Measurements from ENCODE around the gene FXYD5.

FXYD5 gene

DNA sequence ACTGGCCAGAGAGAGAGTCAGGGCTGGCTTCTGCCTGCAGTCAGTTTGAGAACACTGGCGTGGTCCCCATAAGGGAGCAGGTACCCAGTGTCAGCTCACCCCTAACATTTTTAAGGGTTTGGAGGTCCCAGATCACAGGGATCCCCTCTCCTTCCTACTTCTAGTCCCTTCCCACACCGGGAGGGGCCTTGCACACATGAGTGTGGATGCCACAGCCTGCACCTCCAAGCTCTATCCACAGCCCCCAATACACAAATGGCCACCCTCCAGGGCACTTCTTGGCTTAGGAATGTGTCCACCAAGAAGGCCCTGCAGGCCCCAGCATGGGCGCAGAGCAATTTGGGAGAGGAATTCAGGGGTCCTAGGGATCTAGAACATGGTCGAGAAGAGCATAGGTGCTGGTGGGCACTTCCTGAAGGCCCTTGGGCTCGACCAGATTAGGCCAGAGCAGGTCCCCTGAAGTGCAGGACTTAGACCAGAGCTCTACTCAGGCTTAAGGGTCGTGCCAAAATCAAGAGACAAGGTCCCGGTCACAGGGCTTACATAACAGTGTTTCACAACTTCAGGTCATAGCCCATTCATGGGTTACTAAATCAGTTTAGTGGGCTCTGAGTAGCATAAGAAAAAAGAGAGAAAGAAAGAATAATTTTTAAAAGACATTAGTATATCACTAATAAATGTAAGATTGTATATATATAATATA lies 16.0 kb downstream of the FXYD5 start:
- Histone ChIP-seq H3K79me2 (ENCODE audit: control insufficient read depth, low read length) (no peaks in the 10 kb centered on the region), H3K4me1 (ENCODE audit: control insufficient read depth, low read length) (peaks cover 26% of the 10 kb centered on the region), H3K36me3 (ENCODE audit: control insufficient read depth, low read length) (peaks cover 28% of the 10 kb centered on the region), H3K9me3 (ENCODE audit: control insufficient read depth, insufficient read depth, low read length) (no peaks in the 10 kb centered on the region), H3K9me2 (replicated peaks; ENCODE audit: control insufficient read depth, low read length) (no peaks in the 10 kb centered on the region), H3K4me3 (ENCODE audit: low read length) (no peak overlapping the region), H4K20me1 (ENCODE audit: control insufficient read depth, insufficient read depth, low read depth, low read length) (no peaks in the 10 kb centered on the region), H3K27ac (ENCODE audit: low read depth, low read length) (no peak overlapping the region), H3F3A (ENCODE audit: control insufficient read depth, insufficient read depth) (no peaks in the 10 kb centered on the region; the same call in 1 of the 2 replicates), H3K4me2 (ENCODE audit: low read length) (no peak overlapping the region), H3K27me3 (ENCODE audit: control insufficient read depth, low read length) (no peaks in the 10 kb centered on the region)
- TF ChIP-seq, protein P1, sequence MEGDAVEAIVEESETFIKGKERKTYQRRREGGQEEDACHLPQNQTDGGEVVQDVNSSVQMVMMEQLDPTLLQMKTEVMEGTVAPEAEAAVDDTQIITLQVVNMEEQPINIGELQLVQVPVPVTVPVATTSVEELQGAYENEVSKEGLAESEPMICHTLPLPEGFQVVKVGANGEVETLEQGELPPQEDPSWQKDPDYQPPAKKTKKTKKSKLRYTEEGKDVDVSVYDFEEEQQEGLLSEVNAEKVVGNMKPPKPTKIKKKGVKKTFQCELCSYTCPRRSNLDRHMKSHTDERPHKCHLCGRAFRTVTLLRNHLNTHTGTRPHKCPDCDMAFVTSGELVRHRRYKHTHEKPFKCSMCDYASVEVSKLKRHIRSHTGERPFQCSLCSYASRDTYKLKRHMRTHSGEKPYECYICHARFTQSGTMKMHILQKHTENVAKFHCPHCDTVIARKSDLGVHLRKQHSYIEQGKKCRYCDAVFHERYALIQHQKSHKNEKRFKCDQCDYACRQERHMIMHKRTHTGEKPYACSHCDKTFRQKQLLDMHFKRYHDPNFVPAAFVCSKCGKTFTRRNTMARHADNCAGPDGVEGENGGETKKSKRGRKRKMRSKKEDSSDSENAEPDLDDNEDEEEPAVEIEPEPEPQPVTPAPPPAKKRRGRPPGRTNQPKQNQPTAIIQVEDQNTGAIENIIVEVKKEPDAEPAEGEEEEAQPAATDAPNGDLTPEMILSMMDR (IDR thresholded peaks at IDR 0.05; ENCODE audit: low read depth, low read length, poor library complexity, severe bottlenecking) = no peak
- no peak for TF ChIP-seq EZH2phosphoT487 (IDR thresholded peaks at IDR 0.05; ENCODE audit: borderline replicate concordance, low read length)

DNA sequence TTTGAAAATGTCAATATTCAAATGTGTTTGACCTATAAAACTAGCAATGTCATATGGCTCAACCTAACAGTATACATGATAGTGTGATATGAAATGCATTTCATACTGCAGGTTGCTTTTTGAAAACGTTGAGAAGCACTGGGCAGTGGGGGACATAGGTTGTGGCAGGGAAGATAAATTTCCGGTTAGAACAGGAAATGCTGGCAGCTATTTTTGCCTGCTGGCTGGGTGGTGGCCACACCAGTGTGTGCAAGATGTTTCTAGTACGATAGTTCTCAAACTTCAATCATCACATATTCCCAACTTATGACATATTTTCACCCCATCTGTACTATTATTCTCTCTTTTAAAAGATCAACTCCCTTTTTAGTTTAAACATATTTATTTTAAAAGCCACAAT lies 17.2 kb downstream of the FXYD5 start:
- H3K4me3 ChIP-seq (ENCODE audit: low read length) = peak overlapping the region; percentile 20; the same call in 1 of the 2 replicates
- no peaks in the 10 kb centered on the region; the same call in 1 of the 2 replicates for H3F3A ChIP-seq (ENCODE audit: control insufficient read depth, insufficient read depth)
- no peaks in the 10 kb centered on the region for H3K9me2 ChIP-seq (replicated peaks; ENCODE audit: control insufficient read depth, low read length)
- H3K4me2 ChIP-seq (ENCODE audit: low read length) = peak overlapping the region; percentile 43
- H3K79me2 ChIP-seq (ENCODE audit: control insufficient read depth, low read length) = no peaks in the 10 kb centered on the region
- no peaks in the 10 kb centered on the region for H3K27me3 ChIP-seq (ENCODE audit: control insufficient read depth, low read length)
- no peak overlapping the region for H3K27ac ChIP-seq (ENCODE audit: low read depth, low read length)
- no peaks in the 10 kb centered on the region for H3K9me3 ChIP-seq (ENCODE audit: control insufficient read depth, insufficient read depth, low read length)
- H3K4me1 ChIP-seq (ENCODE audit: control insufficient read depth, low read length) = peaks cover 21% of the 10 kb centered on the region
- H3K36me3 ChIP-seq (ENCODE audit: control insufficient read depth, low read length) = peaks cover 17% of the 10 kb centered on the region
- H4K20me1 ChIP-seq (ENCODE audit: control insufficient read depth, insufficient read depth, low read depth, low read length) = no peaks in the 10 kb centered on the region
- TF ChIP-seq, protein P1 (IDR thresholded peaks at IDR 0.05; ENCODE audit: low read depth, low read length, poor library complexity, severe bottlenecking) = no peak
- TF ChIP-seq EZH2phosphoT487 (IDR thresholded peaks at IDR 0.05; ENCODE audit: borderline replicate concordance, low read length) = no peak

DNA sequence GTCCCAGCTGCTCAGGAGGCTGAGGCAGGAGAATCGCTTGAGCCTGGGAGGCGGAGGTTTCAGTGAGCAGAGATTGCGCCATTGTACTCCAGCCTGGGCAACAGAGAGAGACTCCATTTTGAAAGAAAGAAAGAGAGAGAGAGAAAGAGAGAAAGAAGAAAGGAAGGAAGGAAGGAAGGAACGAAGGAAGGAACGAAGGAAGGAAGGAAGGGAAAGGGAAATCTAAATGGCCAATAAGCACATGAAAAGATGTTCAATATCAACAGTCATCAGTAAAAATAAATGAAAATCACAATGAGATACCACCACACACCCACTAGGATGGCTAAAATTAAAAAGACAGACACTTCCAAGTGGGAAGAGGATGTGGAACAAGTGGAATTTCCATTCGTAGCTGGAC lies 19.7 kb downstream of the FXYD5 start:
- H4K20me1 ChIP-seq (ENCODE audit: control insufficient read depth, insufficient read depth, low read depth, low read length) = no peaks in the 10 kb centered on the region
- H3K27ac ChIP-seq (ENCODE audit: low read depth, low read length) = no peak overlapping the region
- no peak for TF ChIP-seq EZH2phosphoT487 (IDR thresholded peaks at IDR 0.05; ENCODE audit: borderline replicate concordance, low read length)
- TF ChIP-seq, protein P1 (IDR thresholded peaks at IDR 0.05; ENCODE audit: low read depth, low read length, poor library complexity, severe bottlenecking) = no peak
- peaks cover 9% of the 10 kb centered on the region for H3K9me3 ChIP-seq (ENCODE audit: control insufficient read depth, insufficient read depth, low read length)
- peaks cover 7% of the 10 kb centered on the region; the same call in 1 of the 2 replicates for H3K36me3 ChIP-seq (ENCODE audit: control insufficient read depth, low read length)
- no peaks in the 10 kb centered on the region for H3K9me2 ChIP-seq (replicated peaks; ENCODE audit: control insufficient read depth, low read length)
- H3K4me1 ChIP-seq (ENCODE audit: control insufficient read depth, low read length) = peaks cover 12% of the 10 kb centered on the region
- H3K4me2 ChIP-seq (ENCODE audit: low read length) = no peak overlapping the region
- no peaks in the 10 kb centered on the region for H3K27me3 ChIP-seq (ENCODE audit: control insufficient read depth, low read length)
- H3F3A ChIP-seq (ENCODE audit: control insufficient read depth, insufficient read depth) = no peaks in the 10 kb centered on the region; the same call in 1 of the 2 replicates
- no peak overlapping the region for H3K4me3 ChIP-seq (ENCODE audit: low read length)
- H3K79me2 ChIP-seq (ENCODE audit: control insufficient read depth, low read length) = no peaks in the 10 kb centered on the region
